ENCODE data around the gene COX11.
A peak's percentile ranks its signal among the peaks of the same experiment; 100 is the strongest.

DNA sequence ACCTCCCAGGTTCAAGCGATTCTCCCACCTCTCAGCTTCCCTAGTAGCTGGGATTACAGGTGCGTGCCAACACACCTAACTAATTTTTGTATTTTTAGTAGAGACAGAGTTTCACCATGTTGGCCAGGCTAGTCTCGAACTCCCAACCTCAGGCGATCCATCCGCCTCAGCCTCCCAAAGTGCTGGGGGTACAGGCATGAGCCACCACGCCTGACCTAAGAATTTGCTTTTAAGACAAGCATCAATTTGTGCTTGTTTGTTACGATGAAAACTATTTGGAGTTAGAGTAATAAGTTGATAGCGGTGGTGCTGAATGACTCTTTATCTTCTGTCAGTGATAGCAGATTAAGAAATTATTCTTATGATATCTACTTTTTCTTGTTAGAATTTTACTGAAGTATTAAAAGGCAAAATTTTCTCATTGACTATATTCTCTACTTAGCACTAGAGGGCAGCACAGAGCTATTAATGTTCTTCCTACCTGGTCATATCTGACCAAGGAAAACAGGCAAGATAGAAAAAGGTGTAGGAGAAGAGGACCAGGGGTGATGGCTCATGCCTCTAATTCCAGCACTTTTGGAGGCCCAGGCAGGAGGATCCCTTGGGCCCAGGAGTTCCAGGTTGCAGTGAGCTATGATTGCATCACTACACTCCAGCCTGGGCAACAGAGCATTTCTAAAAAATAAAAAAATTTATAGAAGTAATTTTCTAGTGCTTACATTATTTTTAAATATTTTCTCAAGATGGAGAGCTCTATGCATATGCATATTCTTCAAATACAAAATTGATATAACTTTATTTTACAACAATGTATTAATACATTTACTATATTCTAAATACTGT, 24.6 kb upstream of the COX11 start:
- TF ChIP-seq KDM5A (IDR thresholded peaks at IDR 0.05; ENCODE audit: low read length) (no peak), EZH2 (IDR thresholded peaks at IDR 0.05; ENCODE audit: low read depth, low read length, severe bottlenecking) (no peak), RFX5 (IDR thresholded peaks at IDR 0.05; ENCODE audit: borderline replicate concordance, low read depth, low read length) (no peak), CHD2 (IDR thresholded peaks at IDR 0.05; ENCODE audit: low read length) (no peak), CEBPB (IDR thresholded peaks at IDR 0.05; ENCODE audit: low read depth, low read length) (no peak), GABPA (IDR thresholded peaks at IDR 0.05; ENCODE audit: borderline replicate concordance, insufficient read depth, low read length) (no peak)
- TF ChIP-seq, protein P1, sequence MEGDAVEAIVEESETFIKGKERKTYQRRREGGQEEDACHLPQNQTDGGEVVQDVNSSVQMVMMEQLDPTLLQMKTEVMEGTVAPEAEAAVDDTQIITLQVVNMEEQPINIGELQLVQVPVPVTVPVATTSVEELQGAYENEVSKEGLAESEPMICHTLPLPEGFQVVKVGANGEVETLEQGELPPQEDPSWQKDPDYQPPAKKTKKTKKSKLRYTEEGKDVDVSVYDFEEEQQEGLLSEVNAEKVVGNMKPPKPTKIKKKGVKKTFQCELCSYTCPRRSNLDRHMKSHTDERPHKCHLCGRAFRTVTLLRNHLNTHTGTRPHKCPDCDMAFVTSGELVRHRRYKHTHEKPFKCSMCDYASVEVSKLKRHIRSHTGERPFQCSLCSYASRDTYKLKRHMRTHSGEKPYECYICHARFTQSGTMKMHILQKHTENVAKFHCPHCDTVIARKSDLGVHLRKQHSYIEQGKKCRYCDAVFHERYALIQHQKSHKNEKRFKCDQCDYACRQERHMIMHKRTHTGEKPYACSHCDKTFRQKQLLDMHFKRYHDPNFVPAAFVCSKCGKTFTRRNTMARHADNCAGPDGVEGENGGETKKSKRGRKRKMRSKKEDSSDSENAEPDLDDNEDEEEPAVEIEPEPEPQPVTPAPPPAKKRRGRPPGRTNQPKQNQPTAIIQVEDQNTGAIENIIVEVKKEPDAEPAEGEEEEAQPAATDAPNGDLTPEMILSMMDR (IDR thresholded peaks at IDR 0.05; ENCODE audit: control extremely low read depth in 1 of 3, insufficient read depth in 1 of 3, low read depth in 1 of 3, low read length in 3 of 3) = peak in 2 of 3 experiments; percentile 45 to 47; a peak in 2 of 4 replicates
- TF ChIP-seq, protein P2, sequence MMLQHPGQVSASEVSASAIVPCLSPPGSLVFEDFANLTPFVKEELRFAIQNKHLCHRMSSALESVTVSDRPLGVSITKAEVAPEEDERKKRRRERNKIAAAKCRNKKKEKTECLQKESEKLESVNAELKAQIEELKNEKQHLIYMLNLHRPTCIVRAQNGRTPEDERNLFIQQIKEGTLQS (IDR thresholded peaks at IDR 0.05; ENCODE audit: insufficient read depth, low read depth, low read length) = no peak
- TF ChIP-seq, protein P3, sequence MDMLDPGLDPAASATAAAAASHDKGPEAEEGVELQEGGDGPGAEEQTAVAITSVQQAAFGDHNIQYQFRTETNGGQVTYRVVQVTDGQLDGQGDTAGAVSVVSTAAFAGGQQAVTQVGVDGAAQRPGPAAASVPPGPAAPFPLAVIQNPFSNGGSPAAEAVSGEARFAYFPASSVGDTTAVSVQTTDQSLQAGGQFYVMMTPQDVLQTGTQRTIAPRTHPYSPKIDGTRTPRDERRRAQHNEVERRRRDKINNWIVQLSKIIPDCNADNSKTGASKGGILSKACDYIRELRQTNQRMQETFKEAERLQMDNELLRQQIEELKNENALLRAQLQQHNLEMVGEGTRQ (IDR thresholded peaks at IDR 0.05; ENCODE audit: low read length) = no peak

Measured in H1 (cell line).